HepG2 (cell line): ENCODE data around the gene U2SURP. TPM values are rescaled to one million over a fixed set of nuclear protein-coding genes. Genes with fewer than 3 reads are reported as not detected.

Source experiments
- ATAC-seq: fragments of 200-7000 bp; cut with Tn5 transposase; 3 replicates; pipeline ENCODE4 v1.9.1; 2020; ENCODE audit warnings: mild to moderate bottlenecking, moderate library complexity
- BruUV-seq: library from RNA; stranded (reverse); fragments of 400-500 nt; replicated peaks from 2 replicates; lab custom pipeline; 2021; lab: Mats Ljungman, UMichigan
- CTCF ChIA-PET: fragments of 300-600 bp; formaldehyde crosslinking; extraction: SDS; loops from one replicate; lab custom pipeline; 2021; ENCODE audit warnings: low total read pairs, inconsistent platforms, low intra/inter-chr PET ratio; lab: Yijun Ruan, JAX
- POLR2A ChIA-PET: fragments of 350-600 bp; sonication (Branson Sonifier 250); formaldehyde crosslinking; loops from one replicate; lab custom pipeline; 2020; ENCODE audit warnings: antibody characterized with exemption, inconsistent platforms; lab: Yijun Ruan, JAX
- DNase-seq: peaks from one replicate; pipeline ENCODE4 v3.0.0-alpha.2; 2015; ENCODE audit warnings: low spot score
- FAIRE-seq: peaks from 3 replicates; lab custom pipeline; 2011; peaks lifted over from hg19 to GRCh38; lab: Jason Lieb, UNC
- H2AFZ ChIP-seq: one replicate; pipeline ENCODE4 v1.6.1; 2011; ENCODE audit warnings: low read length, inconsistent platforms
- H3K27ac ChIP-seq: fragments of 300-600 bp; 3 replicates; pipeline ENCODE4 v1.8.0; 2011; ENCODE audit warnings: mixed run types, mild to moderate bottlenecking, mixed read lengths, low read length, inconsistent platforms; ENCODE audit not compliant: insufficient read depth; ENCODE audit errors: extremely low read length
- H3K27me3 ChIP-seq, 2 experiments: fragments of 200-600 bp in 1 of 2; 2 replicates in 1 of 2; 3 replicates in 1 of 2; pipeline versions ENCODE4 v1.6.0 to v1.8.0; 2011; ENCODE audit warnings: low read length in 2 of 2, mild to moderate bottlenecking in 2 of 2, moderate library complexity in 2 of 2, inconsistent platforms in 1 of 2; ENCODE audit not compliant: insufficient read depth in 2 of 2, control insufficient read depth in 1 of 2
- H3K36me3 ChIP-seq, 2 experiments: fragments of 200-600 bp in 1 of 2; replicated peaks in 1 of 2; 2 replicates in 1 of 2; 3 replicates in 1 of 2; pipeline versions ENCODE4 v1.5.1 to v1.8.0; 2011; ENCODE audit warnings: low read length in 2 of 2, inconsistent platforms in 1 of 2; ENCODE audit not compliant: insufficient read depth in 2 of 2, control insufficient read depth in 1 of 2
- H3K4me1 ChIP-seq: 2 replicates; pipeline ENCODE4 v1.5.1; 2012; ENCODE audit warnings: low read length, inconsistent platforms; ENCODE audit not compliant: insufficient read depth
- H3K4me2 ChIP-seq: 2 replicates; pipeline ENCODE4 v1.6.0; 2011; ENCODE audit warnings: low read depth, low read length, inconsistent platforms
- H3K4me3 ChIP-seq, 3 experiments: fragments of 200-600 bp in 1 of 3; sonication (generic), shearing (Covaris generic) in 1 of 3; replicated peaks in 1 of 3; 2 replicates each; pipeline ENCODE4 v1.5.1; 2011 to 2016; ENCODE audit warnings: low read length in 3 of 3, inconsistent platforms in 2 of 3, low read depth in 2 of 3, mild to moderate bottlenecking in 2 of 3, control low read depth in 1 of 3, mixed read lengths in 1 of 3; ENCODE audit not compliant: insufficient read depth in 1 of 3
- H3K79me2 ChIP-seq: one replicate; pipeline ENCODE4 v1.6.1; 2011; ENCODE audit warnings: low read length, inconsistent platforms; ENCODE audit not compliant: insufficient read depth
- H3K9ac ChIP-seq: 2 replicates; pipeline ENCODE4 v1.6.0; 2011; ENCODE audit warnings: mild to moderate bottlenecking, low read depth, low read length, inconsistent platforms; ENCODE audit not compliant: insufficient read depth
- H3K9me3 ChIP-seq: 2 replicates; pipeline ENCODE4 v1.5.1; 2012; ENCODE audit warnings: mild to moderate bottlenecking, low read length
- H4K20me1 ChIP-seq: 2 replicates; pipeline ENCODE4 v1.6.0; 2011; ENCODE audit warnings: inconsistent platforms, mild to moderate bottlenecking, low read length, moderate library complexity; ENCODE audit not compliant: insufficient read depth
- ATF1 ChIP-seq: IDR thresholded peaks from 2 replicates; pipeline ENCODE4 v1.6.1; 2016; ENCODE audit warnings: mild to moderate bottlenecking, control low read depth
- DNMT1 ChIP-seq: sonication (generic); formaldehyde crosslinking; IDR thresholded peaks from 2 replicates; pipeline ENCODE4 v1.5.1; 2020; ENCODE audit warnings: mild to moderate bottlenecking, missing genetic modification reagents
- FOSL2 ChIP-seq: sonication (generic); formaldehyde crosslinking; IDR thresholded peaks from 2 replicates; pipeline ENCODE4 v1.4.0; 2020; ENCODE audit warnings: missing genetic modification reagents
- HINFP ChIP-seq: sonication (generic); formaldehyde crosslinking; IDR thresholded peaks from 2 replicates; pipeline ENCODE4 v1.4.0; 2020; ENCODE audit warnings: low read depth, mild to moderate bottlenecking, missing genetic modification reagents
- MEF2D ChIP-seq: sonication (generic); formaldehyde crosslinking; IDR thresholded peaks from 2 replicates; pipeline ENCODE4 v1.5.1; 2020; ENCODE audit warnings: mild to moderate bottlenecking, missing genetic modification reagents
- MTA1 ChIP-seq: sonication (generic); formaldehyde crosslinking; IDR thresholded peaks from 2 replicates; pipeline ENCODE4 v1.4.0; 2020; ENCODE audit warnings: missing genetic modification reagents, mild to moderate bottlenecking, borderline replicate concordance
- RARG ChIP-seq: sonication (generic); formaldehyde crosslinking; IDR thresholded peaks from 2 replicates; pipeline ENCODE4 v1.4.0; 2020; ENCODE audit warnings: low read depth, mild to moderate bottlenecking, missing genetic modification reagents
- SALL1 ChIP-seq: sonication (generic); formaldehyde crosslinking; IDR thresholded peaks from 2 replicates; pipeline ENCODE4 v1.8.0; 2022; ENCODE audit warnings: mild to moderate bottlenecking, missing genetic modification reagents
- SNAPC2 ChIP-seq: sonication (generic); formaldehyde crosslinking; IDR thresholded peaks from 2 replicates; pipeline ENCODE4 v1.8.1; 2022; ENCODE audit warnings: mild to moderate bottlenecking, missing genetic modification reagents
- TOPORS ChIP-seq: sonication (generic); formaldehyde crosslinking; IDR thresholded peaks from 2 replicates; pipeline ENCODE4 v1.8.0; 2023; ENCODE audit warnings: mild to moderate bottlenecking, missing genetic modification reagents
- ZNF44 ChIP-seq: sonication (generic); formaldehyde crosslinking; IDR thresholded peaks from 2 replicates; pipeline ENCODE4 v1.5.1; 2020; ENCODE audit warnings: mild to moderate bottlenecking, missing genetic modification reagents
- ZNF609 ChIP-seq: sonication (generic); formaldehyde crosslinking; IDR thresholded peaks from 2 replicates; pipeline ENCODE4 v1.4.0; 2020; ENCODE audit warnings: mild to moderate bottlenecking, missing genetic modification reagents, borderline replicate concordance
- WGBS: methylation state at CpG from one replicate; pipeline ENCODE4 v1.1.6; 2017; ENCODE audit warnings: low lambda C conversion rate; 5-methylcytosine and 5-hydroxymethylcytosine counted together
- in situ Hi-C: cut with HindIII; loops from 2 replicates; pipeline ENCODE4 v1.10.0; 2017; ENCODE audit warnings: low pct_unique_long_range_greater_than_20kb; ENCODE audit not compliant: extremely low pct_ligation_motif_present
- intact Hi-C: fragments of 100-400 bp; cut with micrococcal nuclease; formaldehyde crosslinking; loops from one replicate; pipeline ENCODE4 v1.10.0; 2022; ENCODE audit not compliant: unreplicated experiment
- polyA plus RNA-seq, 8 experiments: library from polyadenylated mRNA; depleted of rRNA in 3 of 8; stranded (reverse) in 7 of 8; unstranded in 1 of 8; fragments of >200 nt; fragmentation: Illumina TruSeq in 4 of 8; extraction: Trizol in 4 of 8; gene quantifications; 2 replicates each; pipeline versions ENCODE4 v1.2.1 to v1.2.3, GENCODE V29; 2011 to 2016; ENCODE audit warnings: low read depth in 4 of 8, missing spikeins in 1 of 8, mixed read lengths in 1 of 8; ENCODE audit not compliant: insufficient read depth in 1 of 8
- total RNA-seq, 5 experiments: library from RNA; depleted of rRNA; stranded (reverse); fragments of >200 nt; fragmentation: Illumina TruSeq; extraction: Trizol; gene quantifications; 2 replicates each; pipeline ENCODE4 v1.2.3, GENCODE V29; 2016; ENCODE audit warnings: low read depth in 1 of 5

The U2SURP gene
- total and polyA plus RNA-seq, 2 of the 13 experiments (the other 11 are each of a cell fraction or from before 2014, with no cell fraction given), result 55.9 to 173 TPM

GRCh38 chr3:142953443-142953842, 47.9 kb upstream of the U2SURP start (continued):
- TF ChIP-seq HINFP (no peak), DNMT1 (CRISPR knock-in tag) (no peak)

GRCh38 chr3:142958707-142959106, 42.7 kb upstream of the U2SURP start:
- Histone ChIP-seq H3K79me2 (peaks cover 4% of the 10 kb centered on the region), H4K20me1 (no peaks in the 10 kb centered on the region), H3K4me2 (peak overlapping the region; percentile 5; the same call in 1 of the 2 replicates), H3K9ac (no peak overlapping the region), H3K4me3 (no peak overlapping the region), H3K4me1 (peaks cover 68% of the 10 kb centered on the region), H2AFZ (no peak overlapping the region), H3K36me3 (no peaks in the 10 kb centered on the region), H3K27ac (no peak overlapping the region), H3K9me3 (no peaks in the 10 kb centered on the region), H3K27me3 (no peaks in the 10 kb centered on the region)
- POLR2A ChIA-PET, result interaction anchor here (1.5 kb wide), 1 partner anchor 19 kb away, joined by 6 read pairs; no protein-coding TSS in a partner anchor
- TF ChIP-seq SNAPC2 (CRISPR knock-in tag), result no peak
- no peak for TF ChIP-seq ZNF609 (CRISPR knock-in tag)
- no peak for TF ChIP-seq TOPORS (CRISPR knock-in tag)
- no peak for TF ChIP-seq RARG
- peak; percentile 41; the same call in 1 of the 2 replicates for TF ChIP-seq MEF2D (CRISPR knock-in tag)
- no peak for TF ChIP-seq MTA1
- no peak for TF ChIP-seq ZNF44
- peak; percentile 24; the same call in 1 of the 2 replicates for TF ChIP-seq FOSL2 (CRISPR knock-in tag)
- TF ChIP-seq SALL1 (CRISPR knock-in tag), result 0 out of 2 replicates have a peak, but pooled peaks have one; percentile 14
- TF ChIP-seq ATF1 (CRISPR knock-in tag), result no peak
- ATAC-seq (no peak), DNase-seq (no peak), FAIRE-seq (no peak)
- 38% methylated on average over 6 of the region's 6 CpGs for WGBS
- in situ Hi-C loops (no loop called here), intact Hi-C loops (no loop called here)
- CTCF ChIA-PET, result no interaction called here
- no TSS peak for BruUV-seq
